Smooth muscle cell (in vitro differentiated cells): Measurements from ENCODE around the gene WNT7A. TPM values are rescaled to one million over a fixed set of nuclear protein-coding genes. Genes with fewer than 3 reads are reported as not detected.

ENCODE experiments used
- DNase-seq: peaks from one replicate; lab custom pipeline; 2025; ENCODE audit not compliant: unreplicated experiment; lab: John Stamatoyannopoulos, UW
- H2AFZ ChIP-seq: fragments of 200-600 bp; sonication (generic); 2 replicates; pipeline ENCODE4 v1.6.0; 2016; ENCODE audit warnings: antibody characterized with exemption, low read depth, mild to moderate bottlenecking
- H3F3A ChIP-seq: fragments of 200-600 bp; sonication (generic); 2 replicates; pipeline ENCODE4 v1.6.0; 2017; ENCODE audit warnings: antibody characterized with exemption, low read depth
- H3K27ac ChIP-seq: fragments of 200-600 bp; sonication (generic); 2 replicates; pipeline ENCODE4 v1.5.1; 2016; ENCODE audit warnings: low read depth, mild to moderate bottlenecking
- H3K27me3 ChIP-seq: fragments of 200-600 bp; sonication (generic); 2 replicates; pipeline ENCODE4 v1.6.1; 2016; ENCODE audit warnings: low read depth, mild to moderate bottlenecking
- H3K36me3 ChIP-seq: fragments of 200-600 bp; sonication (generic); 2 replicates; pipeline ENCODE4 v1.5.1; 2016; ENCODE audit warnings: low read depth
- H3K4me1 ChIP-seq: fragments of 200-600 bp; sonication (generic); 2 replicates; pipeline ENCODE4 v1.5.1; 2016; ENCODE audit warnings: low read depth
- H3K4me2 ChIP-seq: fragments of 200-600 bp; sonication (generic); 2 replicates; pipeline ENCODE4 v1.6.0; 2016; ENCODE audit warnings: mild to moderate bottlenecking
- H3K4me3 ChIP-seq: fragments of 200-600 bp; sonication (generic); 2 replicates; pipeline ENCODE4 v1.5.1; 2016; ENCODE audit warnings: mild to moderate bottlenecking
- H3K79me2 ChIP-seq: fragments of 200-600 bp; sonication (generic); 2 replicates; pipeline ENCODE4 v1.6.0; 2016; ENCODE audit warnings: low read depth, mild to moderate bottlenecking
- H3K9ac ChIP-seq: fragments of 200-600 bp; sonication (generic); 2 replicates; pipeline ENCODE4 v1.6.0; 2016; ENCODE audit warnings: low read depth
- H3K9me3 ChIP-seq: fragments of 200-600 bp; sonication (generic); replicated peaks from 2 replicates; pipeline ENCODE4 v1.5.1; 2016; ENCODE audit warnings: low read depth
- H4K20me1 ChIP-seq: fragments of 200-600 bp; sonication (generic); 2 replicates; pipeline ENCODE4 v1.6.0; 2016; ENCODE audit warnings: low read depth
- CTCF ChIP-seq: fragments of 200-600 bp; sonication (generic); IDR thresholded peaks from 2 replicates; pipeline ENCODE4 v1.5.1; 2017; ENCODE audit warnings: borderline replicate concordance, mild to moderate bottlenecking, antibody characterized with exemption; ENCODE audit not compliant: insufficient read depth, poor library complexity, severe bottlenecking
- WGBS: methylation state at CpG from one replicate; pipeline ENCODE4 v1.1.7; 2016; ENCODE audit warnings: low lambda C conversion rate; 5-methylcytosine and 5-hydroxymethylcytosine counted together
- polyA plus RNA-seq: library from polyadenylated mRNA; unstranded; fragments of >200 nt; fragmentation: Nextera tagmentation; extraction: Ambion mirVana; gene quantifications from 2 replicates; pipeline ENCODE4 v1.2.1, GENCODE V29; 2016
- total RNA-seq: library from RNA; depleted of rRNA; stranded (reverse); fragments of >200 nt; gene quantifications from 2 replicates; pipeline ENCODE4 v1.2.3, GENCODE V29; 2014

Gene WNT7A
- total and polyA plus RNA-seq, 2 experiments from 2014 or later = 0.18 to 0.24 TPM

GRCh38 chr3:13890377-13891016 lies 10.6 kb upstream of the WNT7A start:
- Histone ChIP-seq H3K36me3 (no peaks in the 10 kb centered on the region), H3K4me1 (no peaks in the 10 kb centered on the region), H3K9me3 (no peaks in the 10 kb centered on the region), H3K4me3 (no peak overlapping the region), H3K27me3 (peaks cover 12% of the 10 kb centered on the region), H3K4me2 (no peak overlapping the region), H2AFZ (no peak overlapping the region), H3K27ac (no peak overlapping the region), H3F3A (peaks cover 5% of the 10 kb centered on the region), H3K9ac (no peak overlapping the region), H3K79me2 (no peaks in the 10 kb centered on the region), H4K20me1 (no peaks in the 10 kb centered on the region)
- WGBS = 54% methylated on average over 13 of the region's 13 CpGs
- no peak for DNase-seq
- no peak for TF ChIP-seq CTCF

- H3K9me3 ChIP-seq = no peaks in the 10 kb centered on the region
- H3K27me3 ChIP-seq = peaks cover 26% of the 10 kb centered on the region
- H3K4me2 ChIP-seq = no peak overlapping the region
- DNase-seq = no peak
- H3K79me2 ChIP-seq = no peaks in the 10 kb centered on the region
- WGBS = 100% methylated on average over 1 of the region's 1 CpG
- no peak overlapping the region for H3K9ac ChIP-seq
- no peak overlapping the region for H2AFZ ChIP-seq
- no peaks in the 10 kb centered on the region for H3F3A ChIP-seq
- H3K27ac ChIP-seq = no peak overlapping the region
- H3K36me3 ChIP-seq = no peaks in the 10 kb centered on the region
- no peak for TF ChIP-seq CTCF
- no peak overlapping the region for H3K4me3 ChIP-seq
- H3K4me1 ChIP-seq = no peaks in the 10 kb centered on the region
- H4K20me1 ChIP-seq = no peaks in the 10 kb centered on the region
Measured at GRCh38 chr3:13888576-13888975, 8.7 kb upstream of the WNT7A start.

GRCh38 chr3:13887495-13888300 lies 7.8 kb upstream of the WNT7A start:
- Histone ChIP-seq H2AFZ (no peak overlapping the region), H3K36me3 (no peaks in the 10 kb centered on the region), H4K20me1 (no peaks in the 10 kb centered on the region), H3K9me3 (no peaks in the 10 kb centered on the region), H3K27ac (no peak overlapping the region), H3K4me1 (no peaks in the 10 kb centered on the region), H3K27me3 (peaks cover 35% of the 10 kb centered on the region), H3K4me3 (no peak overlapping the region), H3K9ac (no peak overlapping the region), H3K4me2 (no peak overlapping the region), H3F3A (no peaks in the 10 kb centered on the region), H3K79me2 (no peaks in the 10 kb centered on the region)
- TF ChIP-seq CTCF = no peak
- 75% methylated on average over 6 of the region's 6 CpGs for WGBS
- DNase-seq = no peak
